ENCODE measurements around the gene TSPAN33. TPM values are rescaled to one million over a fixed set of nuclear protein-coding genes. Genes with fewer than 3 reads are reported as not detected.

TSPAN33 gene
- total and polyA plus RNA-seq, 9 donors: 1.7 to 9.3 (median 6.0) TPM

DNA sequence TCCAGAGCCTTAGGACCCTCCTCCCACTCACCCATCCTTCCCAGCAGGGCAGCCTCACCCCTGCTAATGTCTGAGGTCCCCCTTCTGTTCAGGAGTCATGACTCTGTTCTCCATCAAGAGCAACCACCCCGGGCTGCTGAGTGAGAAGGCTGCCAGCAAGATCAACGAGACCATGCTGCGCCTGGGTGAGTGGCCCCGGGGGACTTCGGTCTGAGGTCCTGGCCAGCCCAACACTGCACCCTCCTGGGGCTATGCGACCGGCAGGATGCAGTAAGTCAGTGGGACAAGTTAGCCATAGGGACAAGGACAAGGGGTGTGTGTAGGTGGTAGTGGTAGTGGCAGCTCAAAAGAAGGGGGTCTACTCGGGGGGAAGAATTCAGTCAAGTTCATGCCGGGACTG, 64.2 kb downstream of the TSPAN33 start:
- peak in 1 of 5 donors; percentile 8 for DNase-seq
- no peak overlapping the region for H3K27ac ChIP-seq
- TF ChIP-seq POLR2A (IDR thresholded peaks at IDR 0.05) (no peak), EP300 (IDR thresholded peaks at IDR 0.05) (no peak)
- TF ChIP-seq, protein P1, sequence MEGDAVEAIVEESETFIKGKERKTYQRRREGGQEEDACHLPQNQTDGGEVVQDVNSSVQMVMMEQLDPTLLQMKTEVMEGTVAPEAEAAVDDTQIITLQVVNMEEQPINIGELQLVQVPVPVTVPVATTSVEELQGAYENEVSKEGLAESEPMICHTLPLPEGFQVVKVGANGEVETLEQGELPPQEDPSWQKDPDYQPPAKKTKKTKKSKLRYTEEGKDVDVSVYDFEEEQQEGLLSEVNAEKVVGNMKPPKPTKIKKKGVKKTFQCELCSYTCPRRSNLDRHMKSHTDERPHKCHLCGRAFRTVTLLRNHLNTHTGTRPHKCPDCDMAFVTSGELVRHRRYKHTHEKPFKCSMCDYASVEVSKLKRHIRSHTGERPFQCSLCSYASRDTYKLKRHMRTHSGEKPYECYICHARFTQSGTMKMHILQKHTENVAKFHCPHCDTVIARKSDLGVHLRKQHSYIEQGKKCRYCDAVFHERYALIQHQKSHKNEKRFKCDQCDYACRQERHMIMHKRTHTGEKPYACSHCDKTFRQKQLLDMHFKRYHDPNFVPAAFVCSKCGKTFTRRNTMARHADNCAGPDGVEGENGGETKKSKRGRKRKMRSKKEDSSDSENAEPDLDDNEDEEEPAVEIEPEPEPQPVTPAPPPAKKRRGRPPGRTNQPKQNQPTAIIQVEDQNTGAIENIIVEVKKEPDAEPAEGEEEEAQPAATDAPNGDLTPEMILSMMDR (IDR thresholded peaks at IDR 0.05): no peak
- no peak overlapping the region for H3K4me3 ChIP-seq
- intact Hi-C loops (cut with DNase I): no loop called here
- H3K27me3 ChIP-seq: no peaks in the 10 kb centered on the region
- H3K4me1 ChIP-seq (ENCODE audit: insufficient read depth): no peaks in the 10 kb centered on the region
- 53 to 67% (median 56%) methylated on average over 9 of the region's 9 CpGs for WGBS, 3 donors
- H3K36me3 ChIP-seq: no peaks in the 10 kb centered on the region
- H3K9me3 ChIP-seq: no peaks in the 10 kb centered on the region

DNA sequence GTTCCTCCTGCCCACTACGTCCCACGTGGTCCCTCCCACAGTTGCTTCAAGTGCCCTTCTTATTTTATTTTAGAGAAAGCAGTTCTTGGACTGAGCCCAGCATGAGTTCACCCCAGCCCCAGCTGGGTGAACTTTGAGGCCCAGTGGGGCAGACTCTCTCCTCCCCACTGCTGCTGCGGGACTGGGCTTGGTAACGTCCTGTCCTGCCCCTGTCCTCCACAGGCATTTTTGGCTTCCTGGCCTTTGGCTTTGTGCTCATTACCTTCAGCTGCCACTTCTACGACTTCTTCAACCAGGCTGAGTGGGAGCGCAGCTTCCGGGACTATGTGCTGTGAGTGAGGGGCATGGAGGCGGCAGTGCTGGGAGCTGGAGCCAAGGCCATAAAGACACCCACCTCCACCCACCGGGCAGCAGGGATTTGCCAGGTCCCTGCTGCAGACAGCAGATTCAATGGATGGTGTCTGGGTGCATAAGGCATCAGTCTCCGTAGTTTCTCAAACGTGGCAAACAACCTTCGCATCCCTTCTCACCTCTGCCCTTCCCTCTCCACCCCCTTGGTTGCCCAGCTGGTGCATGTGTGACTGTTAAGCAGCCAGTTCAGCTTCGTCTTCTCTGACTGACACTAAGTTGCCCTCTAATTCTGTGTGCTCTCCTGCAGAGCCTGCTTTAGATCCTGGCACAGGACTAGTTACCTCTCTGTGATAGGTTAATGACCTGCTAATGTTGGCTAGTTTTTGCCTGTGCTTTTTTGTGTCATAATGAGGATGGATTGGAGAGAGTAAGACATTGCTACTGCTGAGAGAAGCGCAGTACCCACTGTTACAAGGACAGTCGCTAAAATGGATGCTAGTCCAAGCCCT, 64.8 kb downstream of the TSPAN33 start:
- no peak overlapping the region for H3K4me3 ChIP-seq
- no peaks in the 10 kb centered on the region for H3K4me1 ChIP-seq (ENCODE audit: insufficient read depth)
- TF ChIP-seq, protein P1 (IDR thresholded peaks at IDR 0.05): no peak
- TF ChIP-seq POLR2A (IDR thresholded peaks at IDR 0.05) (no peak), EP300 (IDR thresholded peaks at IDR 0.05) (no peak)
- no peak overlapping the region for H3K27ac ChIP-seq
- no peaks in the 10 kb centered on the region for H3K36me3 ChIP-seq
- DNase-seq: peak in 3 of 5 donors; percentile 15 to 66 (median 26)
- H3K27me3 ChIP-seq: no peaks in the 10 kb centered on the region
- 61 to 74% (median 63%) methylated on average over 15 of the region's 15 CpGs for WGBS, 3 donors
- H3K9me3 ChIP-seq: no peaks in the 10 kb centered on the region
- intact Hi-C loops (cut with DNase I): no loop called here

DNA sequence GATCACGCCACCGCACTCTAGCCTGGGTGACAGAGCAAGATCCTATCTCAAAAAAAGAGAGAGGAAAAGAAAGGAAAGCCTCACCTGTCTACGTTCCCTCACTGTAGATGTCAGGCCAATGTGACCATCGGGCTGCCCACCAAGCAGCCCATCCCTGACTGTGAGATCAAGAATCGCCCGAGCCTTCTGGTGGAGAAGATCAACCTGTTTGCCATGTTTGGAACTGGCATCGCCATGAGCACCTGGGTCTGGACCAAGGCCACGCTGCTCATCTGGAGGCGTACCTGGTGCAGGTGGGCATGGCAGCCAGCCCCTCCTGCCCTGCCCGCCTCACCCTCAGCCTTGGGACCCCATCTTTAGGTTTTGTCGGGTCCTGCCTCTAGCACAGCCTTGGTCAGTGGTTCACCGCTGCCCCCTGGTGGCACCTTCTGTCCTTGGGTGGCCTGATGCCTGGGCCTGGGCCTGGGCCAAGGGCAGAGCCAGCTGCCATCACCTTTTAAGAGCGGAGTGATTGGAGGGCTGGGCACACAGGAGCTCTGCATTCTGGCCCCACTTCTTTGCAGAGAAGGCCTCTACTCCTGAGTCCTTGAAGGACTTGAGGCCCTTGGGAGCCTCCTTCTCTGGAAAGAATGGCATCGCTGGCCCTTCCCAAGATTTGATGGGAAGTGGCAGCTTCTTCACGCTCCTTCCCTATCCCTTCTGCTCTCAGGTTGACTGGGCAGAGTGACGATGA, 65.9 kb downstream of the TSPAN33 start:
- intact Hi-C loops (cut with DNase I): loop anchor here (2.0 to 10.0 kb wide), 5 partner anchors 48 to 264 kb away; no protein-coding TSS in a partner anchor
- no peak overlapping the region for H3K27ac ChIP-seq
- peak; percentile 69 to 89 (median 85) for DNase-seq
- no peaks in the 10 kb centered on the region for H3K4me1 ChIP-seq (ENCODE audit: insufficient read depth)
- no peak overlapping the region for H3K4me3 ChIP-seq
- 71 to 81% (median 73%) methylated on average over 16 of the region's 16 CpGs for WGBS, 3 donors
- TF ChIP-seq, protein P1 (IDR thresholded peaks at IDR 0.05): peak; percentile 68 to 74 (median 73)
- no peak for TF ChIP-seq POLR2A (IDR thresholded peaks at IDR 0.05)
- no peaks in the 10 kb centered on the region for H3K9me3 ChIP-seq
- H3K27me3 ChIP-seq: no peaks in the 10 kb centered on the region
- H3K36me3 ChIP-seq: no peaks in the 10 kb centered on the region

DNA sequence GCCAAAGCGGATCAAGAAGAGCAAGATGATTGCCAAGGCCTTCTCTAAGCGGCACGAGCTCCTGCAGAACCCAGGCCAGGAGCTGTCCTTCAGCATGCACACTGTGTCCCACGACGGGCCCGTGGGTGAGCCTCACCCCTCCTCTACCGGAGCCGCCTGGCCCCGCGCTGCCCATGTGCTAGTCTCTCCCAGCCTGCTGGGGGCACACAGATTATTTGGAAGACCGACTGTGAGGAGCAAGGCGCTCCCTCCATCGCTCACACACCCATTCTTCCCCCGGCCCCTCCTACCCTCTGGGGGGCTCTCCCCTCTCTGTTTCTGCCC, 66.4 kb downstream of the TSPAN33 start:
- no peaks in the 10 kb centered on the region for H3K9me3 ChIP-seq
- no peaks in the 10 kb centered on the region for H3K4me1 ChIP-seq (ENCODE audit: insufficient read depth)
- no peaks in the 10 kb centered on the region for H3K36me3 ChIP-seq
- no peak overlapping the region for H3K27ac ChIP-seq
- TF ChIP-seq, protein P1 (IDR thresholded peaks at IDR 0.05): no peak
- TF ChIP-seq POLR2A (IDR thresholded peaks at IDR 0.05): no peak
- TF ChIP-seq EP300 (IDR thresholded peaks at IDR 0.05): no peak
- intact Hi-C loops (cut with DNase I): loop anchor here (2.0 to 10.0 kb wide), 5 partner anchors 48 to 264 kb away; no protein-coding TSS in a partner anchor
- DNase-seq: no peak
- 83 to 88% (median 85%) methylated on average over 14 of the region's 14 CpGs for WGBS, 3 donors
- H3K27me3 ChIP-seq: no peaks in the 10 kb centered on the region
- H3K4me3 ChIP-seq: no peak overlapping the region
